H1 (cell line): ENCODE measurements around the gene CAMSAP1. TPM values are rescaled to one million over a fixed set of nuclear protein-coding genes. Genes with fewer than 3 reads are reported as not detected.

Experiments used
- CEBPB ChIP-seq: IDR thresholded peaks from 2 replicates; pipeline ENCODE4 v1.6.1; 2012; ENCODE audit warnings: low read depth, low read length
- KDM4A ChIP-seq: IDR thresholded peaks from one replicate; pipeline ENCODE4 v1.7.1; 2012; ENCODE audit warnings: low read depth, mild to moderate bottlenecking, moderate library complexity, low read length, inconsistent platforms; ENCODE audit not compliant: severe bottlenecking
- MAX ChIP-seq: IDR thresholded peaks from 2 replicates; pipeline ENCODE4 v1.6.1; 2012; ENCODE audit warnings: inconsistent platforms
- NRF1 ChIP-seq: IDR thresholded peaks from 2 replicates; pipeline ENCODE4 v1.6.1; 2011; ENCODE audit warnings: mild to moderate bottlenecking, low read depth, low read length, improper control_type of control experiment
- RFX5 ChIP-seq: IDR thresholded peaks from 2 replicates; pipeline ENCODE4 v1.6.1; 2011; ENCODE audit warnings: low read depth, low read length, improper control_type of control experiment, borderline replicate concordance
- SP2 ChIP-seq: IDR thresholded peaks from 2 replicates; pipeline ENCODE4 v1.6.1; 2012; ENCODE audit warnings: mild to moderate bottlenecking, low read length, inconsistent platforms
- SP4 ChIP-seq: IDR thresholded peaks from 2 replicates; pipeline ENCODE4 v1.6.1; 2012; ENCODE audit warnings: low read length, inconsistent platforms
- ZNF274 ChIP-seq: IDR thresholded peaks from 2 replicates; pipeline ENCODE4 v1.7.0; 2012; ENCODE audit warnings: low read length, borderline replicate concordance; ENCODE audit errors: extremely low read depth
- polyA plus RNA-seq, 7 experiments: library from polyadenylated mRNA; depleted of rRNA in 3 of 7; stranded (reverse) in 5 of 7; unstranded in 2 of 7; fragments of >200 nt in 5 of 7; fragments of 200-250 nt in 2 of 7; gene quantifications; 1 replicate in 5 of 7; 2 replicates in 1 of 7; 4 replicates in 1 of 7; pipeline versions ENCODE4 v1.2.1 to v1.2.3, GENCODE V29; 2011 to 2013; ENCODE audit warnings: missing spikeins in 2 of 7, mixed read lengths in 2 of 7
- total RNA-seq: library from RNA; stranded (reverse); fragmentation: NEBNext Ultra II Directional; extraction: Animal tissue kit (Norgen Biotek cat#: 25700); gene quantifications from 2 replicates; pipeline ENCODE4 v1.2.1, GENCODE V29; 2021

The CAMSAP1 gene
- total and polyA plus RNA-seq, 2 of the 8 experiments (the other 6 are each of a cell fraction or from before 2014, with no cell fraction given), result 13.4 to 44.0 TPM

DNA sequence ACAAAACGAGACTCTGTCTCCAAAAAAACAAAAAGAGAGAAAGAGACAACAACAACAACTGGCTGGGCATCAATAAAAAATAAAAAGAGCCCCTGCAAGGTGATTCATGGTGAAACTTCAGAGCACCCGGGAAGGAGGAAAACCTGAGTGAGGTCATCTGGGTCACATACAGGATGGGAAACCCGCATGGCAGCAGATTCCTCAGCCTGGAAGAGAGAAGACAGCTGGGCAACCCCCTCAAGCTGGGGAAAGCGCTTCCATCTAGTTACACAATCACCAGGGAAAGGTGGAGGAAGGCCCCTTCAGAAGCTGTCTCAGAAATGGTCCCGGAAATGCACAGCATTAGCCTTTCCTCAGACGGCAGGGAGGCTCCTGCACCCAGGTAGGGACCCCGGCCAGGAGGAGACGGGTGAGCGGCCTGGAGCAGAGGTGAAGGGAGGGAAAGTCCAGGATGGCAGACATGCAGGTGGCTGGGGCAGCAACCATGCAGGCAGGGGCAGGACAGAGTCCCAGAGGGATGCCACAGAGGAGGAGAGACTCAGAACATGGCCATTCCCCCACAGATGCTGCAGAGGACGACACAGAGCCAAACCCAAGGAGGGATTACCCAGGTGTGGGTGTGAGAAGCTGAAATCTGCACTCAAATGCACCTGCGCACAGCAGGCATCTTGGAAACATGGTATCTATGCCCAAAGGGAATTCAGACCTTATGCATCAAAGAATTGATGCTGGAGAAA is 29.4 kb downstream of the CAMSAP1 start (continued):
- peak; percentile 34; the same call in 1 of the 2 replicates for TF ChIP-seq CEBPB
- no peak for TF ChIP-seq RFX5
- TF ChIP-seq SP2, result no peak
- TF ChIP-seq MAX, result no peak
- TF ChIP-seq SP4, result no peak
- TF ChIP-seq ZNF274, result no peak
- no peak for TF ChIP-seq KDM4A
- no peak for TF ChIP-seq NRF1
- TF ChIP-seq, all 59 proteins: peak for 3
